Measurements from ENCODE around the gene ARFGAP3.

Gene ARFGAP3

GRCh38 chr22:42803389-42803788 lies 53.7 kb downstream of the ARFGAP3 start:
- in situ Hi-C loops (cut with HindIII; ENCODE audit: low sequenced_read_pairs), result no loop called here
- DNase-seq (ENCODE audit: low read depth, low spot score), result no peak
- TF ChIP-seq CTCF (IDR thresholded peaks at IDR 0.05; ENCODE audit: low read depth, low read length), result no peak
- H3K4me3 ChIP-seq (ENCODE audit: low read depth, low read length), result no peak overlapping the region

GRCh38 chr22:42801252-42802080 lies 55.6 kb downstream of the ARFGAP3 start:
- in situ Hi-C loops (cut with HindIII; ENCODE audit: low sequenced_read_pairs), result no loop called here

GRCh38 chr22:42800451-42801251 lies 56.4 kb downstream of the ARFGAP3 start:
- DNase-seq (ENCODE audit: low read depth, low spot score), result no peak
- in situ Hi-C loops (cut with HindIII; ENCODE audit: low sequenced_read_pairs), result no loop called here
- no peak overlapping the region for H3K4me3 ChIP-seq (ENCODE audit: low read depth, low read length)
- no peak for TF ChIP-seq CTCF (IDR thresholded peaks at IDR 0.05; ENCODE audit: low read depth, low read length)

More at GRCh38 chr22:42801252-42802080, 55.6 kb downstream of the ARFGAP3 start:
- no peak overlapping the region for H3K4me3 ChIP-seq (ENCODE audit: low read depth, low read length)
- DNase-seq (ENCODE audit: low read depth, low spot score), result no peak
- TF ChIP-seq CTCF (IDR thresholded peaks at IDR 0.05; ENCODE audit: low read depth, low read length), result no peak

GRCh38 chr22:42799461-42800405 lies 57.3 kb downstream of the ARFGAP3 start:
- no peak for TF ChIP-seq CTCF (IDR thresholded peaks at IDR 0.05; ENCODE audit: low read depth, low read length)
- DNase-seq (ENCODE audit: low read depth, low spot score), result no peak
- in situ Hi-C loops (cut with HindIII; ENCODE audit: low sequenced_read_pairs), result no loop called here

GRCh38 chr22:42799061-42799460 lies 58.0 kb downstream of the ARFGAP3 start:
- DNase-seq (ENCODE audit: low read depth, low spot score), result no peak
- H3K4me3 ChIP-seq (ENCODE audit: low read depth, low read length), result no peak overlapping the region
- in situ Hi-C loops (cut with HindIII; ENCODE audit: low sequenced_read_pairs), result no loop called here
- TF ChIP-seq CTCF (IDR thresholded peaks at IDR 0.05; ENCODE audit: low read depth, low read length), result no peak

More at GRCh38 chr22:42799461-42800405, 57.3 kb downstream of the ARFGAP3 start:
- no peak overlapping the region for H3K4me3 ChIP-seq (ENCODE audit: low read depth, low read length)

- no peak for TF ChIP-seq CTCF (IDR thresholded peaks at IDR 0.05; ENCODE audit: low read depth, low read length)
- DNase-seq (ENCODE audit: low read depth, low spot score), result no peak
- in situ Hi-C loops (cut with HindIII; ENCODE audit: low sequenced_read_pairs), result no loop called here
Observed at GRCh38 chr22:42797011-42797410, 60.1 kb downstream of the ARFGAP3 start.

More at GRCh38 chr22:42797011-42797410, 60.1 kb downstream of the ARFGAP3 start:
- no peak overlapping the region for H3K4me3 ChIP-seq (ENCODE audit: low read depth, low read length)
